Measurements from ENCODE around the gene CCDC40. TPM values are rescaled to one million over a fixed set of nuclear protein-coding genes. Genes with fewer than 3 reads are reported as not detected.

CCDC40 gene
- total and polyA plus RNA-seq, 9 of the 15 experiments (the other 6 are each of a cell fraction or from before 2014, with no cell fraction given), result 0.07 to 0.33 TPM; not detected in 7

DNA sequence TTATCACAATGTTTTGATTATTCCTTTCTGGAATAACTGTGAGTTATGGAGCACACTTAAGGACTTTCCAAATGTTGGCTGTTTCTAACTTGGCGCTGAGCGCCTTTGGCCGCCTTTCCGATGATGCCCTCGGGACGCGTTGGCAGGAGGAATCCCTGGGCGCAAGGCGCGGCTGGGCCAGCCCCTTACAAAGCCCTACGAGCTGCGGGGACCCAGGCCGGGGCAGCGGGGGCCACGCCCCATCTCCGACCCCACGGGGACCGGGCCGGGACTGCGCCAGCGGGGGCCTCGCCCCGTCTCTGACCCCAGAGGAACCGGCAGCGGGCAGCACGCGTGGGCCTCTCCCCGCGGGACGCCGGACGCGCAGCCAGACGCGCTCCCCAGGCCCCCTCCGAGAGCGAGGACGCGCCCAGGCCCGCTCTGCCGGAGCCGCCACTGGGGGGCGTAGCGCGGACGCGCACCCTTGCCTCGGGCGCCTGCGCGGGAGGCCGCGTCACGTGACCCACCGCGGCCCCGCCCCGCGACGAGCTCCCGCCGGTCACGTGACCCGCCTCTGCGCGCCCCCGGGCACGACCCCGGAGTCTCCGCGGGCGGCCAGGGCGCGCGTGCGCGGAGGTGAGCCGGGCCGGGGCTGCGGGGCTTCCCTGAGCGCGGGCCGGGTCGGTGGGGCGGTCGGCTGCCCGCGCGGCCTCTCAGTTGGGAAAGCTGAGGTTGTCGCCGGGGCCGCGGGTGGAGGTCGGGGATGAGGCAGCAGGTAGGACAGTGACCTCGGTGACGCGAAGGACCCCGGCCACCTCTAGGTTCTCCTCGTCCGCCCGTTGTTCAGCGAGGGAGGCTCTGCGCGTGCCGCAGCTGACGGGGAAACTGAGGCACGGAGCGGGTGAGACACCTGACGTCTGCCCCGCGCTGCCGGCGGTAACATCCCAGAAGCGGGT, 64.8 kb downstream of the CCDC40 start, which contains the start of gene GAA (continued):
- TF ChIP-seq TARDBP (IDR thresholded peaks at IDR 0.05) (peak; percentile 70; the same call in 1 of the 2 replicates), HMGN3 (IDR thresholded peaks at IDR 0.05; ENCODE audit: borderline replicate concordance, extremely low read depth, insufficient read length, low read depth, low read length) (peak; percentile 17), FOXP1 (CRISPR knock-in tag; IDR thresholded peaks at IDR 0.05) (no peak), ELF2 (CRISPR knock-in tag; IDR thresholded peaks at IDR 0.05) (0 out of 2 replicates have a peak, but pooled peaks have one; percentile 31), ZNF764 (CRISPR knock-in tag; IDR thresholded peaks at IDR 0.05; ENCODE audit: low read depth) (no peak), ZBTB33 (CRISPR knock-in tag; IDR thresholded peaks at IDR 0.05) (0 out of 2 replicates have a peak, but pooled peaks have one; percentile 66), ZNF354B (CRISPR knock-in tag; IDR thresholded peaks at IDR 0.05) (no peak), SRSF7 (optimal IDR thresholded peaks at IDR 0.05; ENCODE audit: low read depth, low read length) (no peak), TCF7L2 (IDR thresholded peaks at IDR 0.05; ENCODE audit: low read depth, low read length) (no peak), PTBP1 (IDR thresholded peaks at IDR 0.05; ENCODE audit: low read depth, low read length) (0 out of 2 replicates have a peak, but pooled peaks have one; percentile 24), ZNF197 (CRISPR knock-in tag; IDR thresholded peaks at IDR 0.05; ENCODE audit: low read depth) (no peak), ASH1L (IDR thresholded peaks at IDR 0.05; ENCODE audit: borderline replicate concordance, low read depth, partially characterized antibody) (no peak), DIDO1 (tag; IDR thresholded peaks at IDR 0.05; ENCODE audit: low read depth) (no peak), WHSC1 (IDR thresholded peaks at IDR 0.05; ENCODE audit: low read length) (no peak)
- TF ChIP-seq, protein P1, sequence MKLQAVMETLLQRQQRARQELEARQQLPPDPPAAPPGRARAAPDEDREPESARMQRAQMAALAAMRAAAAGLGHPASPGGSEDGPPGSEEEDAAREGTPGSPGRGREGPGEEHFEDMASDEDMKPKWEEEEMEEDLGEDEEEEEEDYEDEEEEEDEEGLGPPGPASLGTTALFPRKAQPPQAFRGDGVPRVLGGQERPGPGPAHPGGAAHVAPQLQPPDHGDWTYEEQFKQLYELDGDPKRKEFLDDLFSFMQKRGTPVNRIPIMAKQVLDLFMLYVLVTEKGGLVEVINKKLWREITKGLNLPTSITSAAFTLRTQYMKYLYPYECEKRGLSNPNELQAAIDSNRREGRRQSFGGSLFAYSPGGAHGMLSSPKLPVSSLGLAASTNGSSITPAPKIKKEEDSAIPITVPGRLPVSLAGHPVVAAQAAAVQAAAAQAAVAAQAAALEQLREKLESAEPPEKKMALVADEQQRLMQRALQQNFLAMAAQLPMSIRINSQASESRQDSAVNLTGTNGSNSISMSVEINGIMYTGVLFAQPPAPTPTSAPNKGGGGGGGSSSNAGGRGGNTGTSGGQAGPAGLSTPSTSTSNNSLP (IDR thresholded peaks at IDR 0.05; ENCODE audit: borderline replicate concordance, low read depth, low read length), result no peak
- TF ChIP-seq, protein P2, sequence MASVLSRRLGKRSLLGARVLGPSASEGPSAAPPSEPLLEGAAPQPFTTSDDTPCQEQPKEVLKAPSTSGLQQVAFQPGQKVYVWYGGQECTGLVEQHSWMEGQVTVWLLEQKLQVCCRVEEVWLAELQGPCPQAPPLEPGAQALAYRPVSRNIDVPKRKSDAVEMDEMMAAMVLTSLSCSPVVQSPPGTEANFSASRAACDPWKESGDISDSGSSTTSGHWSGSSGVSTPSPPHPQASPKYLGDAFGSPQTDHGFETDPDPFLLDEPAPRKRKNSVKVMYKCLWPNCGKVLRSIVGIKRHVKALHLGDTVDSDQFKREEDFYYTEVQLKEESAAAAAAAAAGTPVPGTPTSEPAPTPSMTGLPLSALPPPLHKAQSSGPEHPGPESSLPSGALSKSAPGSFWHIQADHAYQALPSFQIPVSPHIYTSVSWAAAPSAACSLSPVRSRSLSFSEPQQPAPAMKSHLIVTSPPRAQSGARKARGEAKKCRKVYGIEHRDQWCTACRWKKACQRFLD (CRISPR knock-in tag; IDR thresholded peaks at IDR 0.05), result no peak
- TF ChIP-seq, protein P3, sequence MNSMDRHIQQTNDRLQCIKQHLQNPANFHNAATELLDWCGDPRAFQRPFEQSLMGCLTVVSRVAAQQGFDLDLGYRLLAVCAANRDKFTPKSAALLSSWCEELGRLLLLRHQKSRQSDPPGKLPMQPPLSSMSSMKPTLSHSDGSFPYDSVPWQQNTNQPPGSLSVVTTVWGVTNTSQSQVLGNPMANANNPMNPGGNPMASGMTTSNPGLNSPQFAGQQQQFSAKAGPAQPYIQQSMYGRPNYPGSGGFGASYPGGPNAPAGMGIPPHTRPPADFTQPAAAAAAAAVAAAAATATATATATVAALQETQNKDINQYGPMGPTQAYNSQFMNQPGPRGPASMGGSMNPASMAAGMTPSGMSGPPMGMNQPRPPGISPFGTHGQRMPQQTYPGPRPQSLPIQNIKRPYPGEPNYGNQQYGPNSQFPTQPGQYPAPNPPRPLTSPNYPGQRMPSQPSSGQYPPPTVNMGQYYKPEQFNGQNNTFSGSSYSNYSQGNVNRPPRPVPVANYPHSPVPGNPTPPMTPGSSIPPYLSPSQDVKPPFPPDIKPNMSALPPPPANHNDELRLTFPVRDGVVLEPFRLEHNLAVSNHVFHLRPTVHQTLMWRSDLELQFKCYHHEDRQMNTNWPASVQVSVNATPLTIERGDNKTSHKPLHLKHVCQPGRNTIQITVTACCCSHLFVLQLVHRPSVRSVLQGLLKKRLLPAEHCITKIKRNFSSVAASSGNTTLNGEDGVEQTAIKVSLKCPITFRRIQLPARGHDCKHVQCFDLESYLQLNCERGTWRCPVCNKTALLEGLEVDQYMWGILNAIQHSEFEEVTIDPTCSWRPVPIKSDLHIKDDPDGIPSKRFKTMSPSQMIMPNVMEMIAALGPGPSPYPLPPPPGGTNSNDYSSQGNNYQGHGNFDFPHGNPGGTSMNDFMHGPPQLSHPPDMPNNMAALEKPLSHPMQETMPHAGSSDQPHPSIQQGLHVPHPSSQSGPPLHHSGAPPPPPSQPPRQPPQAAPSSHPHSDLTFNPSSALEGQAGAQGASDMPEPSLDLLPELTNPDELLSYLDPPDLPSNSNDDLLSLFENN (IDR thresholded peaks at IDR 0.05; ENCODE audit: low read depth in 2 of 2, low read length in 2 of 2), result no peak

All from K562 (cell line).